DND-41 (cell line): Measurements from ENCODE around the gene SLC24A3.

Source experiments
- ATAC-seq: fragments of 200-7000 bp; cut with Tn5 transposase; 3 replicates; pipeline ENCODE4 v1.9.1; 2021; ENCODE audit warnings: low read depth; ENCODE audit not compliant: insufficient read depth
- DNase-seq: peaks from one replicate; pipeline ENCODE4 v3.0.0-alpha.2; 2020
- H2AFZ ChIP-seq: 2 replicates; pipeline ENCODE4 v1.6.0; 2012; ENCODE audit warnings: low read depth, low read length
- H3K27ac ChIP-seq: 2 replicates; pipeline ENCODE4 v1.5.1; 2012; ENCODE audit warnings: low read length, inconsistent platforms
- H3K27me3 ChIP-seq: fragments of 200-600 bp; sonication (generic); 2 replicates; pipeline ENCODE4 v1.6.0; 2012; ENCODE audit warnings: low read length, mild to moderate bottlenecking, inconsistent platforms; ENCODE audit not compliant: insufficient read depth, poor library complexity
- H3K36me3 ChIP-seq: 2 replicates; pipeline ENCODE4 v1.5.1; 2012; ENCODE audit warnings: low read length, inconsistent platforms; ENCODE audit not compliant: insufficient read depth
- H3K4me1 ChIP-seq: 2 replicates; pipeline ENCODE4 v1.5.1; 2012; ENCODE audit warnings: mild to moderate bottlenecking, low read length; ENCODE audit not compliant: insufficient read depth
- H3K4me2 ChIP-seq: 2 replicates; pipeline ENCODE4 v1.6.0; 2012; ENCODE audit warnings: mild to moderate bottlenecking, moderate library complexity, low read length, inconsistent platforms; ENCODE audit not compliant: insufficient read depth
- H3K4me3 ChIP-seq, 2 experiments: fragments of 200-600 bp in 1 of 2; shearing (Covaris generic) in 1 of 2; 2 replicates each; pipeline ENCODE4 v1.5.1; 2012 to 2016; ENCODE audit warnings: inconsistent platforms in 2 of 2, low read length in 2 of 2, mild to moderate bottlenecking in 2 of 2, low read depth in 1 of 2, moderate library complexity in 1 of 2
- H3K79me2 ChIP-seq: 2 replicates; pipeline ENCODE4 v1.6.0; 2012; ENCODE audit warnings: low read length, inconsistent platforms; ENCODE audit not compliant: insufficient read depth
- H3K9ac ChIP-seq: 2 replicates; pipeline ENCODE4 v1.6.0; 2012; ENCODE audit warnings: low read depth, mild to moderate bottlenecking, inconsistent platforms, low read length, moderate library complexity
- H3K9me3 ChIP-seq: 2 replicates; pipeline ENCODE4 v1.5.1; 2012; ENCODE audit warnings: low read length, moderate library complexity, mild to moderate bottlenecking, inconsistent platforms; ENCODE audit not compliant: insufficient read depth, severe bottlenecking
- H4K20me1 ChIP-seq: 2 replicates; pipeline ENCODE4 v1.6.0; 2012; ENCODE audit warnings: low read length; ENCODE audit not compliant: insufficient read depth
- CTCF ChIP-seq: IDR thresholded peaks from 2 replicates; pipeline ENCODE4 v1.5.1; 2012; ENCODE audit warnings: borderline replicate concordance, low read length, moderate library complexity, mild to moderate bottlenecking; ENCODE audit not compliant: poor library complexity, severe bottlenecking; ENCODE audit errors: extremely low read depth
- EZH2 ChIP-seq: IDR thresholded peaks from 3 replicates; pipeline ENCODE4 v1.6.1; 2012; ENCODE audit warnings: borderline replicate concordance, low read depth, mild to moderate bottlenecking, moderate library complexity, low read length, inconsistent platforms; ENCODE audit not compliant: severe bottlenecking

SLC24A3 gene

GRCh38 chr20:19758501-19759331 lies 546.3 kb downstream of the SLC24A3 start:
- H2AFZ ChIP-seq, result no peak overlapping the region

GRCh38 chr20:19760371-19760721 lies 547.9 kb downstream of the SLC24A3 start:
- no peak overlapping the region for H3K9ac ChIP-seq
- H3K4me3 ChIP-seq, result no peak overlapping the region
- H3K4me2 ChIP-seq, result no peak overlapping the region

More at GRCh38 chr20:19758501-19759331, 546.3 kb downstream of the SLC24A3 start:
- Histone ChIP-seq H4K20me1 (no peaks in the 10 kb centered on the region; the same call in 1 of the 2 replicates), H3K4me2 (no peak overlapping the region), H3K36me3 (no peaks in the 10 kb centered on the region), H3K27ac (no peak overlapping the region), H3K4me1 (no peaks in the 10 kb centered on the region), H3K27me3 (no peaks in the 10 kb centered on the region), H3K9ac (no peak overlapping the region), H3K4me3 (no peak overlapping the region), H3K79me2 (no peaks in the 10 kb centered on the region), H3K9me3 (no peaks in the 10 kb centered on the region)
- TF ChIP-seq CTCF (no peak), EZH2 (no peak)
- ATAC-seq (no peak), DNase-seq (no peak)

GRCh38 chr20:19761326-19761725 lies 548.9 kb downstream of the SLC24A3 start:
- H3K4me3 ChIP-seq, result no peak overlapping the region
- no peak overlapping the region for H2AFZ ChIP-seq
- H3K4me2 ChIP-seq, result no peak overlapping the region
- no peaks in the 10 kb centered on the region; the same call in 1 of the 2 replicates for H4K20me1 ChIP-seq
- DNase-seq (no peak), ATAC-seq (no peak)
- no peak overlapping the region for H3K27ac ChIP-seq
- no peaks in the 10 kb centered on the region for H3K79me2 ChIP-seq
- no peaks in the 10 kb centered on the region for H3K4me1 ChIP-seq
- H3K36me3 ChIP-seq, result no peaks in the 10 kb centered on the region
- H3K9me3 ChIP-seq, result no peaks in the 10 kb centered on the region
- H3K9ac ChIP-seq, result no peak overlapping the region
- H3K27me3 ChIP-seq, result no peaks in the 10 kb centered on the region
- TF ChIP-seq CTCF (no peak), EZH2 (no peak)

More at GRCh38 chr20:19760371-19760721, 547.9 kb downstream of the SLC24A3 start:
- TF ChIP-seq EZH2 (no peak), CTCF (no peak)
- ATAC-seq (no peak), DNase-seq (no peak)
- Histone ChIP-seq H3K27ac (no peak overlapping the region), H3K36me3 (no peaks in the 10 kb centered on the region), H3K27me3 (no peaks in the 10 kb centered on the region), H3K9me3 (no peaks in the 10 kb centered on the region), H4K20me1 (no peaks in the 10 kb centered on the region; the same call in 1 of the 2 replicates), H2AFZ (no peak overlapping the region), H3K4me1 (no peaks in the 10 kb centered on the region), H3K79me2 (no peaks in the 10 kb centered on the region)
